K562 (cell line): ENCODE results near the gene SYNRG. TPM values are rescaled to one million over a fixed set of nuclear protein-coding genes. Genes with fewer than 3 reads are reported as not detected.

ENCODE experiments used
- ARID2 ChIP-seq: fragments of 450-650 bp; IDR thresholded peaks from 2 replicates; pipeline ENCODE4 v1.6.1; 2017; ENCODE audit warnings: antibody characterized with exemption, mild to moderate bottlenecking
- ATF7 ChIP-seq: fragments of 450-650 bp; IDR thresholded peaks from 2 replicates; pipeline ENCODE4 v1.7.1; 2014; ENCODE audit warnings: mild to moderate bottlenecking, moderate library complexity
- BCOR ChIP-seq: fragments of 450-650 bp; IDR thresholded peaks from 2 replicates; pipeline ENCODE4 v1.6.1; 2016
- CLOCK ChIP-seq: fragments of 250-450 bp; sonication (Bioruptor Pico); IDR thresholded peaks from 2 replicates; pipeline ENCODE4 v1.4.0; 2020; ENCODE audit warnings: mild to moderate bottlenecking, moderate library complexity, borderline replicate concordance
- CREM ChIP-seq: IDR thresholded peaks from 2 replicates; pipeline ENCODE4 v1.6.1; 2014; ENCODE audit warnings: antibody characterized with exemption, low read depth
- GTF2F1 ChIP-seq: IDR thresholded peaks from 2 replicates; pipeline ENCODE4 v1.6.1; 2011; ENCODE audit warnings: low read depth, low read length, improper control_type of control experiment
- HCFC1 ChIP-seq: IDR thresholded peaks from 2 replicates; pipeline ENCODE4 v1.6.1; 2012; ENCODE audit warnings: low read depth, low read length, improper control_type of control experiment
- RAD21 ChIP-seq, 2 experiments: fragments of 250-450 bp in 1 of 2; fragments of 450-650 bp in 1 of 2; sonication (Bioruptor Pico) in 1 of 2; formaldehyde crosslinking in 1 of 2; IDR thresholded peaks in 1 of 2; conservative IDR thresholded peaks in 1 of 2; 2 replicates each; pipeline versions ENCODE4 v1.4.0 to v1.8.0; 2020 to 2022; ENCODE audit warnings: mild to moderate bottlenecking in 2 of 2, moderate library complexity in 1 of 2
- RBM25 ChIP-seq: fragments of 200-400 bp; formaldehyde crosslinking; IDR thresholded peaks from 2 replicates; pipeline ENCODE4 v1.6.1; 2018; ENCODE audit warnings: low read length, low read depth, moderate library complexity; ENCODE audit not compliant: severe bottlenecking
- RBM39 ChIP-seq: fragments of 200-400 bp; formaldehyde crosslinking; optimal IDR thresholded peaks from 2 replicates; pipeline ENCODE3; 2018; ENCODE audit warnings: low read depth, low read length
- U2AF2 ChIP-seq: fragments of 200-400 bp; formaldehyde crosslinking; optimal IDR thresholded peaks from 2 replicates; pipeline ENCODE3; 2017; ENCODE audit warnings: low read depth, mild to moderate bottlenecking, low read length
- ZNF511 ChIP-seq: sonication (generic); formaldehyde crosslinking; IDR thresholded peaks from 2 replicates; pipeline ENCODE4 v1.8.0; 2022; ENCODE audit warnings: mild to moderate bottlenecking, missing genetic modification reagents
- polyA plus RNA-seq, 8 experiments: library from polyadenylated mRNA; depleted of rRNA in 4 of 8; stranded (reverse) in 5 of 8; unstranded in 3 of 8; fragments of >200 nt; fragmentation: Nextera tagmentation in 2 of 8; fragmentation: Illumina TruSeq in 1 of 8; extraction: Ambion mirVana in 2 of 8; extraction: Trizol in 1 of 8; gene quantifications; 2 replicates each; pipeline versions ENCODE4 v1.2.1 to v1.2.3, GENCODE V29; 2011 to 2014; ENCODE audit warnings: inconsistent platforms in 1 of 8, missing spikeins in 1 of 8
- total RNA-seq, 7 experiments: library from RNA; depleted of rRNA in 6 of 7; stranded (reverse); fragments of >200 nt in 6 of 7; fragmentation: Illumina TruSeq in 2 of 7; extraction: Trizol in 2 of 7; gene quantifications; 2 replicates each; pipeline versions ENCODE4 v1.2.1 to v1.2.3, GENCODE V29; 2011 to 2021; ENCODE audit warnings: low replicate concordance in 1 of 7
- TF ChIP-seq, protein P1 (sequence below): sonication (generic); formaldehyde crosslinking; IDR thresholded peaks from 2 replicates; pipeline ENCODE4 v1.8.0; 2022; ENCODE audit warnings: mild to moderate bottlenecking, missing genetic modification reagents
- TF ChIP-seq, protein P2 (sequence below): fragments of 450-650 bp; IDR thresholded peaks from 2 replicates; pipeline ENCODE4 v1.7.1; 2018; ENCODE audit warnings: mild to moderate bottlenecking, low read depth; ENCODE audit not compliant: partially characterized antibody
- TF ChIP-seq, protein P3 (sequence below): sonication (generic); formaldehyde crosslinking; IDR thresholded peaks from 2 replicates; pipeline ENCODE4 v1.8.0; 2022; ENCODE audit warnings: missing genetic modification reagents, mild to moderate bottlenecking, moderate library complexity, borderline replicate concordance
- TF ChIP-seq, protein P4 (sequence below): IDR thresholded peaks from 2 replicates; pipeline ENCODE4 v1.6.1; 2011; ENCODE audit warnings: borderline replicate concordance, low read depth, mild to moderate bottlenecking, moderate library complexity, low read length; ENCODE audit not compliant: insufficient read depth, poor library complexity, severe bottlenecking

The SYNRG gene
- total and polyA plus RNA-seq, 9 of the 15 experiments (the other 6 are each of a cell fraction or from before 2014, with no cell fraction given): 2.9 to 28.2 (median 15.1) TPM

- TF ChIP-seq ZNF511 (CRISPR knock-in tag): no peak
- no peak for TF ChIP-seq RAD21 (CRISPR knock-in tag; conservative IDR thresholded peaks at IDR 0.05 in 1 of 2, IDR thresholded peaks at IDR 0.05 in 1 of 2)
- TF ChIP-seq BCOR: no peak
- TF ChIP-seq U2AF2: no peak
- peak; percentile 43; the same call in 1 of the 2 replicates for TF ChIP-seq ATF7
- no peak for TF ChIP-seq GTF2F1
- TF ChIP-seq HCFC1: 0 out of 2 replicates have a peak, but pooled peaks have one; percentile 33
- no peak for TF ChIP-seq CLOCK (CRISPR knock-in tag)
- no peak for TF ChIP-seq ARID2
- TF ChIP-seq, protein P1, sequence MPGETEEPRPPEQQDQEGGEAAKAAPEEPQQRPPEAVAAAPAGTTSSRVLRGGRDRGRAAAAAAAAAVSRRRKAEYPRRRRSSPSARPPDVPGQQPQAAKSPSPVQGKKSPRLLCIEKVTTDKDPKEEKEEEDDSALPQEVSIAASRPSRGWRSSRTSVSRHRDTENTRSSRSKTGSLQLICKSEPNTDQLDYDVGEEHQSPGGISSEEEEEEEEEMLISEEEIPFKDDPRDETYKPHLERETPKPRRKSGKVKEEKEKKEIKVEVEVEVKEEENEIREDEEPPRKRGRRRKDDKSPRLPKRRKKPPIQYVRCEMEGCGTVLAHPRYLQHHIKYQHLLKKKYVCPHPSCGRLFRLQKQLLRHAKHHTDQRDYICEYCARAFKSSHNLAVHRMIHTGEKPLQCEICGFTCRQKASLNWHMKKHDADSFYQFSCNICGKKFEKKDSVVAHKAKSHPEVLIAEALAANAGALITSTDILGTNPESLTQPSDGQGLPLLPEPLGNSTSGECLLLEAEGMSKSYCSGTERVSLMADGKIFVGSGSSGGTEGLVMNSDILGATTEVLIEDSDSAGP: no peak
- TF ChIP-seq, protein P2, sequence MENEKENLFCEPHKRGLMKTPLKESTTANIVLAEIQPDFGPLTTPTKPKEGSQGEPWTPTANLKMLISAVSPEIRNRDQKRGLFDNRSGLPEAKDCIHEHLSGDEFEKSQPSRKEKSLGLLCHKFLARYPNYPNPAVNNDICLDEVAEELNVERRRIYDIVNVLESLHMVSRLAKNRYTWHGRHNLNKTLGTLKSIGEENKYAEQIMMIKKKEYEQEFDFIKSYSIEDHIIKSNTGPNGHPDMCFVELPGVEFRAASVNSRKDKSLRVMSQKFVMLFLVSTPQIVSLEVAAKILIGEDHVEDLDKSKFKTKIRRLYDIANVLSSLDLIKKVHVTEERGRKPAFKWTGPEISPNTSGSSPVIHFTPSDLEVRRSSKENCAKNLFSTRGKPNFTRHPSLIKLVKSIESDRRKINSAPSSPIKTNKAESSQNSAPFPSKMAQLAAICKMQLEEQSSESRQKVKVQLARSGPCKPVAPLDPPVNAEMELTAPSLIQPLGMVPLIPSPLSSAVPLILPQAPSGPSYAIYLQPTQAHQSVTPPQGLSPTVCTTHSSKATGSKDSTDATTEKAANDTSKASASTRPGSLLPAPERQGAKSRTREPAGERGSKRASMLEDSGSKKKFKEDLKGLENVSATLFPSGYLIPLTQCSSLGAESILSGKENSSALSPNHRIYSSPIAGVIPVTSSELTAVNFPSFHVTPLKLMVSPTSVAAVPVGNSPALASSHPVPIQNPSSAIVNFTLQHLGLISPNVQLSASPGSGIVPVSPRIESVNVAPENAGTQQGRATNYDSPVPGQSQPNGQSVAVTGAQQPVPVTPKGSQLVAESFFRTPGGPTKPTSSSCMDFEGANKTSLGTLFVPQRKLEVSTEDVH: no peak
- TF ChIP-seq CREM: peak; percentile 42
- TF ChIP-seq, protein P3, sequence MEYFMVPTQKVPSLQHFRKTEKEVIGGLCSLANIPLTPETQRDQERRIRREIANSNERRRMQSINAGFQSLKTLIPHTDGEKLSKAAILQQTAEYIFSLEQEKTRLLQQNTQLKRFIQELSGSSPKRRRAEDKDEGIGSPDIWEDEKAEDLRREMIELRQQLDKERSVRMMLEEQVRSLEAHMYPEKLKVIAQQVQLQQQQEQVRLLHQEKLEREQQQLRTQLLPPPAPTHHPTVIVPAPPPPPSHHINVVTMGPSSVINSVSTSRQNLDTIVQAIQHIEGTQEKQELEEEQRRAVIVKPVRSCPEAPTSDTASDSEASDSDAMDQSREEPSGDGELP (CRISPR knock-in tag): no peak
- TF ChIP-seq RBM25: no peak
- TF ChIP-seq, protein P4, sequence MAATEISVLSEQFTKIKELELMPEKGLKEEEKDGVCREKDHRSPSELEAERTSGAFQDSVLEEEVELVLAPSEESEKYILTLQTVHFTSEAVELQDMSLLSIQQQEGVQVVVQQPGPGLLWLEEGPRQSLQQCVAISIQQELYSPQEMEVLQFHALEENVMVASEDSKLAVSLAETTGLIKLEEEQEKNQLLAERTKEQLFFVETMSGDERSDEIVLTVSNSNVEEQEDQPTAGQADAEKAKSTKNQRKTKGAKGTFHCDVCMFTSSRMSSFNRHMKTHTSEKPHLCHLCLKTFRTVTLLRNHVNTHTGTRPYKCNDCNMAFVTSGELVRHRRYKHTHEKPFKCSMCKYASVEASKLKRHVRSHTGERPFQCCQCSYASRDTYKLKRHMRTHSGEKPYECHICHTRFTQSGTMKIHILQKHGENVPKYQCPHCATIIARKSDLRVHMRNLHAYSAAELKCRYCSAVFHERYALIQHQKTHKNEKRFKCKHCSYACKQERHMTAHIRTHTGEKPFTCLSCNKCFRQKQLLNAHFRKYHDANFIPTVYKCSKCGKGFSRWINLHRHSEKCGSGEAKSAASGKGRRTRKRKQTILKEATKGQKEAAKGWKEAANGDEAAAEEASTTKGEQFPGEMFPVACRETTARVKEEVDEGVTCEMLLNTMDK: peak; percentile 90
- no peak for TF ChIP-seq RBM39
Observed at GRCh38 chr17:37643118-37643766, 34.0 kb upstream of the SYNRG start, which contains the start of gene DDX52 (continued).
